Kidney epithelial cell (primary cell): ENCODE measurements around the gene ELOA. TPM values are rescaled to one million over a fixed set of nuclear protein-coding genes. Genes with fewer than 3 reads are reported as not detected.

ENCODE experiments used
- DNase-seq: peaks from one replicate; pipeline ENCODE4 v3.0.0-alpha.2; 2010; ENCODE audit warnings: low read depth
- H3K27me3 ChIP-seq: 2 replicates; pipeline ENCODE4 v1.6.0; 2011; ENCODE audit warnings: low read length; ENCODE audit not compliant: control insufficient read depth, insufficient read depth
- H3K36me3 ChIP-seq: 2 replicates; pipeline ENCODE4 v1.5.1; 2011; ENCODE audit warnings: low read length; ENCODE audit not compliant: control insufficient read depth, insufficient read depth
- H3K4me3 ChIP-seq: 2 replicates; pipeline ENCODE4 v1.5.1; 2011; ENCODE audit warnings: low read depth, mild to moderate bottlenecking, control low read depth, low read length
- CTCF ChIP-seq: IDR thresholded peaks from 2 replicates; pipeline ENCODE4 v1.5.1; 2011; ENCODE audit warnings: mild to moderate bottlenecking, moderate library complexity, low read length, control low read depth, inconsistent platforms; ENCODE audit not compliant: insufficient read depth, poor library complexity, severe bottlenecking
- total RNA-seq: library from RNA; depleted of rRNA; stranded (reverse); fragments of >200 nt; gene quantifications from 2 replicates; pipeline ENCODE4 v1.2.3, GENCODE V29; 2015

ELOA gene
- total RNA-seq, 1 donor from 2014 or later: 56.7 TPM

- Histone ChIP-seq H3K27me3 (no peaks in the 10 kb centered on the region), H3K36me3 (no peaks in the 10 kb centered on the region), H3K4me3 (no peak overlapping the region)
- TF ChIP-seq CTCF: no peak
- no peak for DNase-seq
Measured at GRCh38 chr1:23805025-23805424, 61.8 kb downstream of the ELOA start.

- DNase-seq: no peak
- no peak overlapping the region for H3K4me3 ChIP-seq
- TF ChIP-seq CTCF: no peak
- no peaks in the 10 kb centered on the region for H3K27me3 ChIP-seq
- no peaks in the 10 kb centered on the region for H3K36me3 ChIP-seq
Measured at GRCh38 chr1:23806280-23806679, 63.0 kb downstream of the ELOA start.

GRCh38 chr1:23807453-23807852, 64.2 kb downstream of the ELOA start:
- Histone ChIP-seq H3K36me3 (no peaks in the 10 kb centered on the region), H3K4me3 (no peak overlapping the region), H3K27me3 (no peaks in the 10 kb centered on the region)
- no peak for DNase-seq
- TF ChIP-seq CTCF: no peak

GRCh38 chr1:23809751-23810171, 66.5 kb downstream of the ELOA start:
- peak; percentile 91 for TF ChIP-seq CTCF
- Histone ChIP-seq H3K27me3 (no peaks in the 10 kb centered on the region), H3K36me3 (no peaks in the 10 kb centered on the region), H3K4me3 (no peak overlapping the region)
- DNase-seq: no peak

GRCh38 chr1:23810818-23811540, 67.7 kb downstream of the ELOA start:
- peak; percentile 69 for TF ChIP-seq CTCF
- no peak for DNase-seq

More at GRCh38 chr1:23810818-23811540, 67.7 kb downstream of the ELOA start:
- Histone ChIP-seq H3K4me3 (no peak overlapping the region), H3K36me3 (no peaks in the 10 kb centered on the region), H3K27me3 (no peaks in the 10 kb centered on the region)

Other genes with a start within 250 kb of the ELOA start
- 0.07 and 0.13 TPM in 2 replicates for gene E2F2, start 212.2 kb upstream of the ELOA start, total RNA-seq
- gene ID3, start 184.0 kb upstream of the ELOA start, total RNA-seq: 76.6 and 77.5 TPM in 2 replicates
- 932 and 942 TPM in 2 replicates for gene RPL11, start 51.7 kb upstream of the ELOA start, total RNA-seq
- gene PITHD1, start 34.9 kb downstream of the ELOA start, total RNA-seq: 33.6 and 37.6 TPM in 2 replicates
- 163 and 235 TPM in 2 replicates for gene LYPLA2, start 47.7 kb downstream of the ELOA start, total RNA-seq
- 158 and 164 TPM in 2 replicates for gene GALE, start 57.3 kb downstream of the ELOA start, total RNA-seq
- gene HMGCL, start 82.0 kb downstream of the ELOA start, total RNA-seq: 52.4 and 65.6 TPM in 2 replicates
- gene FUCA1, start 124.8 kb downstream of the ELOA start, total RNA-seq: 37.6 and 40.7 TPM in 2 replicates
- gene CNR2, start 169.9 kb downstream of the ELOA start, total RNA-seq: not detected in 2 replicates
- 95.9 and 102 TPM in 2 replicates for gene PNRC2, start 216.4 kb downstream of the ELOA start, total RNA-seq
- 74.3 and 83.7 TPM in 2 replicates for gene SRSF10, start 236.9 kb downstream of the ELOA start, total RNA-seq